ENCODE data around the gene NR0B2. TPM values are rescaled to one million over a fixed set of nuclear protein-coding genes. Genes with fewer than 3 reads are reported as not detected.

NR0B2 gene
- total RNA-seq, 1 experiment from 2014 or later = 0.34 TPM

- CTCF ChIA-PET = no interaction called here
- no TSS peak for BruUV-seq (replicated peaks)
Measured at GRCh38 chr1:26922901-26923300, 9.1 kb upstream of the NR0B2 start.

DNA sequence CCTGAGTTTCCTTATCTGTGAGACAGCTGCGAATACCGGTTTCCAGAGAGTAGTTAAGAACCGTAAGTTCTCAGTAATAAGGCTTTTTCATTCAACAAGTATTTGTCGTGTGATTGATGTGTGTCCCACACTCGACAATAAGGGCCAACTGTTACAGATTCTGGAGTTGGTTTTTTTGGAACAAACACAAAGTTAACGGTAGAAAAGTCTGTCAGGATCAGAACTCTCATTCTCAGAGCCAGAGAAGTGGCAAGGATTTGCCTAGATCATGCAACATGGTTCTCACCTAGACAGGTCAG, 8.6 kb upstream of the NR0B2 start:
- ChIA-PET POLR2A (no interaction called here), CTCF (no interaction called here)
- Mint-ChIP-seq H3K36me3 (ENCODE audit: insufficient read depth, unreplicated experiment) (peaks cover 43% of the 10 kb centered on the region), H3K27me3 (ENCODE audit: insufficient read depth, unreplicated experiment) (no peaks in the 10 kb centered on the region), H3K4me1 (ENCODE audit: low read depth, unreplicated experiment) (peaks cover 7% of the 10 kb centered on the region), H3K9me3 (ENCODE audit: unreplicated experiment) (no peaks in the 10 kb centered on the region), H3K27ac (ENCODE audit: unreplicated experiment) (peak overlapping the region; percentile 82), H3K4me3 (ENCODE audit: unreplicated experiment) (peak overlapping the region; percentile 97)
- DNase-seq = no peak
- H3K4me1 ChIP-seq = peaks cover 12% of the 10 kb centered on the region
- H3K27me3 ChIP-seq (replicated peaks; ENCODE audit: control insufficient read depth, insufficient read depth, low read length) = no peaks in the 10 kb centered on the region
- H3K9me3 ChIP-seq = no peaks in the 10 kb centered on the region
- peaks cover 2% of the 10 kb centered on the region; the same call in 1 of the 2 replicates for H3K36me3 ChIP-seq (ENCODE audit: control insufficient read depth, insufficient read depth, low read length)
- TF ChIP-seq, protein P1, sequence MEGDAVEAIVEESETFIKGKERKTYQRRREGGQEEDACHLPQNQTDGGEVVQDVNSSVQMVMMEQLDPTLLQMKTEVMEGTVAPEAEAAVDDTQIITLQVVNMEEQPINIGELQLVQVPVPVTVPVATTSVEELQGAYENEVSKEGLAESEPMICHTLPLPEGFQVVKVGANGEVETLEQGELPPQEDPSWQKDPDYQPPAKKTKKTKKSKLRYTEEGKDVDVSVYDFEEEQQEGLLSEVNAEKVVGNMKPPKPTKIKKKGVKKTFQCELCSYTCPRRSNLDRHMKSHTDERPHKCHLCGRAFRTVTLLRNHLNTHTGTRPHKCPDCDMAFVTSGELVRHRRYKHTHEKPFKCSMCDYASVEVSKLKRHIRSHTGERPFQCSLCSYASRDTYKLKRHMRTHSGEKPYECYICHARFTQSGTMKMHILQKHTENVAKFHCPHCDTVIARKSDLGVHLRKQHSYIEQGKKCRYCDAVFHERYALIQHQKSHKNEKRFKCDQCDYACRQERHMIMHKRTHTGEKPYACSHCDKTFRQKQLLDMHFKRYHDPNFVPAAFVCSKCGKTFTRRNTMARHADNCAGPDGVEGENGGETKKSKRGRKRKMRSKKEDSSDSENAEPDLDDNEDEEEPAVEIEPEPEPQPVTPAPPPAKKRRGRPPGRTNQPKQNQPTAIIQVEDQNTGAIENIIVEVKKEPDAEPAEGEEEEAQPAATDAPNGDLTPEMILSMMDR (IDR thresholded peaks at IDR 0.05; ENCODE audit: insufficient read depth in 1 of 2, low read depth in 1 of 2, low read length in 1 of 2, severe bottlenecking in 1 of 2, unreplicated experiment in 1 of 2) = no peak
- H3K4me3 ChIP-seq (ENCODE audit: low read depth, low read length) = peak overlapping the region; percentile 83
- intact Hi-C loops (cut with micrococcal nuclease; ENCODE audit: unreplicated experiment) = no loop called here
- BruUV-seq (replicated peaks) = TSS peak; percentile 61

More at GRCh38 chr1:26922901-26923300, 9.1 kb upstream of the NR0B2 start:
- Mint-ChIP-seq H3K9me3 (ENCODE audit: unreplicated experiment) (no peaks in the 10 kb centered on the region), H3K36me3 (ENCODE audit: insufficient read depth, unreplicated experiment) (peaks cover 46% of the 10 kb centered on the region), H3K4me1 (ENCODE audit: low read depth, unreplicated experiment) (peaks cover 7% of the 10 kb centered on the region), H3K4me3 (ENCODE audit: unreplicated experiment) (peak overlapping the region; percentile 97), H3K27me3 (ENCODE audit: insufficient read depth, unreplicated experiment) (no peaks in the 10 kb centered on the region), H3K27ac (ENCODE audit: unreplicated experiment) (peak overlapping the region; percentile 82)
- intact Hi-C loops (cut with micrococcal nuclease; ENCODE audit: unreplicated experiment) = no loop called here
- Histone ChIP-seq H3K4me3 (ENCODE audit: low read depth, low read length) (peak overlapping the region; percentile 83; the same call in 1 of the 2 replicates), H3K4me1 (peaks cover 12% of the 10 kb centered on the region), H3K27me3 (replicated peaks; ENCODE audit: control insufficient read depth, insufficient read depth, low read length) (no peaks in the 10 kb centered on the region), H3K9me3 (no peaks in the 10 kb centered on the region), H3K36me3 (ENCODE audit: control insufficient read depth, insufficient read depth, low read length) (peaks cover 2% of the 10 kb centered on the region; the same call in 1 of the 2 replicates)
- POLR2A ChIA-PET = no interaction called here
- TF ChIP-seq, protein P1 (IDR thresholded peaks at IDR 0.05; ENCODE audit: insufficient read depth in 1 of 2, low read depth in 1 of 2, low read length in 1 of 2, severe bottlenecking in 1 of 2, unreplicated experiment in 1 of 2) = no peak
- no peak for DNase-seq

DNA sequence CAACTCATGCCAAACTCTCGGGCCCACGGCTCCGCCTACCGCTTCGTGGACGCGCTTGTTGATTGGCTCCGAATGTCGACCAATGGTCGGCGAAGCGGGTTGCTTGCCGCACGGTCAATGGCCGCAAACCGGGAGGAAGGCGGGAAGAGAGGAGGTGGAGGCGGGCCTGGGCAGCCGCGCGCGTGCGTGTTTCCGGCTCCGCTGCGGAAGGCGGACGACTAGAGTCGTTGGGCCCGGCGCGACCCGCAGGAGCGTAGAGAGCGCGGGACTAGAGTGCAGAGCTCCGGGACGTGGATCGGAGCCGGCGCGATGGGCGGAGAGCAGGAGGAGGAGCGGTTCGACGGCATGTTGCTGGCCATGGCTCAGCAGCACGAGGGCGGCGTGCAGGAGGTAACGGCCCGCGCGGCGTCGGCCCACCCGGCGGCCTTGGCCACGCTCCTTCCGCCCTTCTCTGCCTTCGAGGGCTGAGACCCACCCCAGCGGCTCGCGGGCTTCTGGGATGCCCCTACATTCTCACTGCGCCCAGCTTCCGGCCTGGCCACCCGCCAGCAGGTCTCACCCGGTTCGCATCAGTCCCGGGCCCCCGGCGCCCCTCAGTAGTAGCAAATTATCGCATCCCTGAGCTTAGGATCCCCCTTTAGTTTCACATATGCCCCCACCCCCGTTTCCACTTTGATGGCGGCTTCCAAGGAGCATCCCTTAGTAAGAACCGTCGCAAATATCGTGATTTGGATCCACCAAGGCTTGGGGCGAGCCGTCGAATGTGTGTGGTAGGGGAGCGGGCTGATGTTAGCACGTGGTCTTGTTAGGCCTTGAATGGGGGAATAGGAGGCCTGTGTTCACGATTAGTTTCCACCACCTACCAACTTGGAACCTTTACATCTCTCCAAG, 8.0 kb upstream of the NR0B2 start, which contains the start of gene NUDC:
NUDC (plus strand) TSS at position 204 of the 891 bp plus-strand sequence; CDS start at position 310, 106 bp downstream.
- Mint-ChIP-seq H3K27me3 (ENCODE audit: insufficient read depth, unreplicated experiment) (no peaks in the 10 kb centered on the region), H3K4me1 (ENCODE audit: low read depth, unreplicated experiment) (peaks cover 7% of the 10 kb centered on the region), H3K9me3 (ENCODE audit: unreplicated experiment) (no peaks in the 10 kb centered on the region), H3K4me3 (ENCODE audit: unreplicated experiment) (peak within 1 kb of the TSS; percentile 97), H3K27ac (ENCODE audit: unreplicated experiment) (peak within 1 kb of the TSS; percentile 82), H3K36me3 (ENCODE audit: insufficient read depth, unreplicated experiment) (peaks cover 37% of the 10 kb centered on the region)
- POLR2A ChIA-PET = interaction anchor here (0.6 to 1.8 kb wide), 2 partner anchors 22 to 682 kb away, joined by 5 to 7 read pairs; partner anchors contain the start of genes AHDC1 and GPATCH3
- peak within 1 kb of the TSS; percentile 83 for H3K4me3 ChIP-seq (ENCODE audit: low read depth, low read length)
- CTCF ChIA-PET = interaction anchor here (1.2 kb wide), 1 partner anchor 31 kb away, joined by 3 read pairs; the partner anchor contains the start of gene GPN2
- H3K9me3 ChIP-seq = no peaks in the 10 kb centered on the region
- no peaks in the 10 kb centered on the region for H3K27me3 ChIP-seq (replicated peaks; ENCODE audit: control insufficient read depth, insufficient read depth, low read length)
- DNase-seq = peak; percentile 94 to 95
- no TSS peak for BruUV-seq (replicated peaks)
- intact Hi-C loops (cut with micrococcal nuclease; ENCODE audit: unreplicated experiment) = no loop called here
- peaks cover 12% of the 10 kb centered on the region for H3K4me1 ChIP-seq
- TF ChIP-seq, protein P1 (IDR thresholded peaks at IDR 0.05; ENCODE audit: insufficient read depth in 1 of 2, low read depth in 1 of 2, low read length in 1 of 2, severe bottlenecking in 1 of 2, unreplicated experiment in 1 of 2) = no peak
- H3K36me3 ChIP-seq (ENCODE audit: control insufficient read depth, insufficient read depth, low read length) = peaks cover 2% of the 10 kb centered on the region; the same call in 1 of the 2 replicates

Data from Caco-2 (cell line).